ENCODE measurements around the gene WIF1. TPM values are rescaled to one million over a fixed set of nuclear protein-coding genes. Genes with fewer than 3 reads are reported as not detected.

Gene WIF1
- total RNA-seq, 1 donor from 2014 or later: not detected

DNA sequence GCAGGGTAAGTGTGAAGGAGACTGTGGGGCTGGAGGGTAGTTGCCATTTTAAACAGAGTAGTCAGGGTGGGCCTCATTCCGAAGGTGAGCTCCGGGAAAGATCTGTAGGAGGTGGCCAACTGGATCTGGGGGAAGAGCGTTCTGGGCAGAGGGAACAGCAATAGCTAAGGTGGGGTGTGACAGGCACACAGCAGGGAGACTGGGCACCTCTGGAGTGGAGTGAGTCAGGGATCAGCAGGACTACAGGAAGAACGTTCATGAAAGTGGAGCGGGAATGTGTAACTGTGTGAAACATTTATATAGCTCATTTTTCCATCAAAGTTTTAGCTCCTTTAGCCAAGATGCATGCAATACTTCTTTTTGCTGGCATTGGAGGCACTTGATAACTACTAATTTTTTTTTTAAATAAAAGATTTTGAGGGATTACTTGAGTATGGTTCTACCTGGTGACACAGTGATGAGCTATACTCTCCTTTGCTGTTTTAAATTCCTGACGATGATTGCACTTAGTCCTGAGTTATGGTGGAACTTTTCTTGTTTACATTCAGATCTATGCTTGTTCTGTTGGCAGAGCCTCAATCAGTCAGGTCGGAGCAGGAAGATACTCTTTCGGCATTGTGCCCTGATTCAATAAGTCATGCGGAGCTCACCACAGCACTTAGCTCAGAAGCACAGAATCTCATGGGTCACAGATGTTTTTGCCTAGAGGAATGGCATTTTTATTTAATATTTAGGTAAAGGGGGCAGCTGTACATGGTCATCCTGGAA is 106.4 kb downstream of the WIF1 start:
- Histone ChIP-seq H3K4me3 (ENCODE audit: low read depth, low read length) (no peak overlapping the region), H3K36me3 (ENCODE audit: control insufficient read depth, insufficient read depth, low read length) (no peaks in the 10 kb centered on the region), H3K27me3 (ENCODE audit: control insufficient read depth, insufficient read depth, low read length) (no peaks in the 10 kb centered on the region)
- DNase-seq (ENCODE audit: low read depth): peak; percentile 97
- peak; percentile 13 for FAIRE-seq
- TF ChIP-seq, protein P1, sequence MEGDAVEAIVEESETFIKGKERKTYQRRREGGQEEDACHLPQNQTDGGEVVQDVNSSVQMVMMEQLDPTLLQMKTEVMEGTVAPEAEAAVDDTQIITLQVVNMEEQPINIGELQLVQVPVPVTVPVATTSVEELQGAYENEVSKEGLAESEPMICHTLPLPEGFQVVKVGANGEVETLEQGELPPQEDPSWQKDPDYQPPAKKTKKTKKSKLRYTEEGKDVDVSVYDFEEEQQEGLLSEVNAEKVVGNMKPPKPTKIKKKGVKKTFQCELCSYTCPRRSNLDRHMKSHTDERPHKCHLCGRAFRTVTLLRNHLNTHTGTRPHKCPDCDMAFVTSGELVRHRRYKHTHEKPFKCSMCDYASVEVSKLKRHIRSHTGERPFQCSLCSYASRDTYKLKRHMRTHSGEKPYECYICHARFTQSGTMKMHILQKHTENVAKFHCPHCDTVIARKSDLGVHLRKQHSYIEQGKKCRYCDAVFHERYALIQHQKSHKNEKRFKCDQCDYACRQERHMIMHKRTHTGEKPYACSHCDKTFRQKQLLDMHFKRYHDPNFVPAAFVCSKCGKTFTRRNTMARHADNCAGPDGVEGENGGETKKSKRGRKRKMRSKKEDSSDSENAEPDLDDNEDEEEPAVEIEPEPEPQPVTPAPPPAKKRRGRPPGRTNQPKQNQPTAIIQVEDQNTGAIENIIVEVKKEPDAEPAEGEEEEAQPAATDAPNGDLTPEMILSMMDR (IDR thresholded peaks at IDR 0.05; ENCODE audit: insufficient read depth, low read length, severe bottlenecking): no peak

DNA sequence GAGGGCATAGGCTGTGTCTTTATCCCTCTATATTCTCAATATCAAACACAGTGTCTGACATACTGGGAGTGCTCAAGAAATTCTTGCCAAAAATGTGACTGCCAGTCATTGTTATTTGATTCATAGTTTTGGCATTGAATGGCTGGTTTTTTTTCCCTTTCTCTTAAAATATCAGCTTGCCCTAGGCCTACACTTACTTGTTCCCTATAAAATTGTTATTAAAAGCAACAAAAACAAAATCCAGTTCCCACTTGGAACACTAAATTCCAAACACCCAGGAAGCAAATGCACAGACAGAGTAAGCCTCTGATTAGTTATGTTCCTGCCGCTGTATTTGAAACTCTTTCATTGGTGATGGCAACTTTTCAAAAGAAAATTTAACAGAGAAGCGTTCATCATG is 110.7 kb downstream of the WIF1 start:
- no peaks in the 10 kb centered on the region for H3K36me3 ChIP-seq (ENCODE audit: control insufficient read depth, insufficient read depth, low read length)
- DNase-seq (ENCODE audit: low read depth) (no peak), FAIRE-seq (no peak)
- TF ChIP-seq, protein P1 (IDR thresholded peaks at IDR 0.05; ENCODE audit: insufficient read depth, low read length, severe bottlenecking): no peak
- no peak overlapping the region for H3K4me3 ChIP-seq (ENCODE audit: low read depth, low read length)
- no peaks in the 10 kb centered on the region for H3K27me3 ChIP-seq (ENCODE audit: control insufficient read depth, insufficient read depth, low read length)

DNA sequence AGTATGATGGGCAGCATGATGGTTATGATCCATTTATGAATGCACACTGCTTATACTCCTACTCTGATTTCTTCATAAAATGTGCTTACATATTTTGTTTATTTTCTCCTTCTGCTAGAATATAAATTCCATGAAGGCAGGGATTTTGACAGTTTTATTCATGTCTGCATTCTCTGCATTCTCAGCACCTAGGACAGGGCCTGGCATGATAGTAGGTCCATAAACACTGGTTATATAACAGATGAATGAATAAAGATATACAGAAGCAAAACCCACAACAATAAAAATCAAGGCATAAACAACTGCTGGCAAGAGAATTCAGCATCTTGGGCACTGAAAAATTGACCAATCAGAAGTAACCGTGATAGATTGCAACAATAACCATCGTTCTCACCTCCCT is 115.4 kb downstream of the WIF1 start:
- DNase-seq (ENCODE audit: low read depth) (no peak), FAIRE-seq (no peak)

DNA sequence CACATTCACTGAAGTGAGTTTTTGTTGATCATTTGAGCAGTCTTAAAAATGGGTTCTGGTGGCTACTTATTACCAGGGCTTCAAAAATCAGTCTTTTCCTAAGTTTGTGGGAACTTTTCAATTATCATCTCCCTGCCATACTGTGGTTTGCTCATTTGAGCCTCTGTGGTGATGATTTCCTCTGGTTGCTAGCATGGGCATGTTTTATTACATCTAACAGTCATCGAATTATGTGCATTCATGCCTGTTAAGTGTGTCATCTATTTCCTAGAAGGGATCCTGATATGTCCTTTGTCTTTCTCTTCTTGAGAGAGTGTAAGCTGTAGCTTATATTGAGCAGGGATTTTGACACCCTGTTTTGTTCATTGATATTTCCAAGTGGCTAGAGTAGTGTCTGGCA is 116.8 kb downstream of the WIF1 start:
- peak; percentile 96 for DNase-seq (ENCODE audit: low read depth)

More for the DNA sequence above, 115.4 kb downstream of the WIF1 start:
- H3K27me3 ChIP-seq (ENCODE audit: control insufficient read depth, insufficient read depth, low read length): no peaks in the 10 kb centered on the region
- no peak overlapping the region for H3K4me3 ChIP-seq (ENCODE audit: low read depth, low read length)
- H3K36me3 ChIP-seq (ENCODE audit: control insufficient read depth, insufficient read depth, low read length): no peaks in the 10 kb centered on the region
- TF ChIP-seq, protein P1 (IDR thresholded peaks at IDR 0.05; ENCODE audit: insufficient read depth, low read length, severe bottlenecking): no peak

More for the DNA sequence above, 116.8 kb downstream of the WIF1 start:
- Histone ChIP-seq H3K27me3 (ENCODE audit: control insufficient read depth, insufficient read depth, low read length) (no peaks in the 10 kb centered on the region), H3K4me3 (ENCODE audit: low read depth, low read length) (no peak overlapping the region), H3K36me3 (ENCODE audit: control insufficient read depth, insufficient read depth, low read length) (no peaks in the 10 kb centered on the region)
- TF ChIP-seq, protein P1 (IDR thresholded peaks at IDR 0.05; ENCODE audit: insufficient read depth, low read length, severe bottlenecking): no peak
- peak; percentile 36 for FAIRE-seq

Other genes starting within 250 kb of the WIF1 start
- gene LEMD3, start 48.3 kb upstream of the WIF1 start, total RNA-seq: 25.5 and 25.6 TPM in 2 replicates
- 1.6 and 4.2 TPM in 2 replicates for gene MSRB3, start 157.4 kb upstream of the WIF1 start, total RNA-seq